OCI-LY7 (cell line): ENCODE data around the gene ALPL.

ENCODE experiments used
- EZH2phosphoT487 ChIP-seq: fragments of 200-600 bp; sonication (generic); IDR thresholded peaks from 2 replicates; pipeline ENCODE4 v1.6.1; 2018; ENCODE audit warnings: low read depth, borderline replicate concordance, mild to moderate bottlenecking, mixed run types, antibody characterized with exemption, low read length, moderate library complexity, mixed read lengths
- TF ChIP-seq, protein P1 (sequence below): fragments of 200-600 bp; sonication (generic); conservative IDR thresholded peaks from 2 replicates; pipeline ENCODE4 v1.5.1; 2014; ENCODE audit warnings: mild to moderate bottlenecking, antibody characterized with exemption, low read length, moderate library complexity, mixed read lengths

- TF ChIP-seq, protein P1, sequence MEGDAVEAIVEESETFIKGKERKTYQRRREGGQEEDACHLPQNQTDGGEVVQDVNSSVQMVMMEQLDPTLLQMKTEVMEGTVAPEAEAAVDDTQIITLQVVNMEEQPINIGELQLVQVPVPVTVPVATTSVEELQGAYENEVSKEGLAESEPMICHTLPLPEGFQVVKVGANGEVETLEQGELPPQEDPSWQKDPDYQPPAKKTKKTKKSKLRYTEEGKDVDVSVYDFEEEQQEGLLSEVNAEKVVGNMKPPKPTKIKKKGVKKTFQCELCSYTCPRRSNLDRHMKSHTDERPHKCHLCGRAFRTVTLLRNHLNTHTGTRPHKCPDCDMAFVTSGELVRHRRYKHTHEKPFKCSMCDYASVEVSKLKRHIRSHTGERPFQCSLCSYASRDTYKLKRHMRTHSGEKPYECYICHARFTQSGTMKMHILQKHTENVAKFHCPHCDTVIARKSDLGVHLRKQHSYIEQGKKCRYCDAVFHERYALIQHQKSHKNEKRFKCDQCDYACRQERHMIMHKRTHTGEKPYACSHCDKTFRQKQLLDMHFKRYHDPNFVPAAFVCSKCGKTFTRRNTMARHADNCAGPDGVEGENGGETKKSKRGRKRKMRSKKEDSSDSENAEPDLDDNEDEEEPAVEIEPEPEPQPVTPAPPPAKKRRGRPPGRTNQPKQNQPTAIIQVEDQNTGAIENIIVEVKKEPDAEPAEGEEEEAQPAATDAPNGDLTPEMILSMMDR: no peak
- no peak for TF ChIP-seq EZH2phosphoT487
Measured at GRCh38 chr1:21586222-21586621, 77.0 kb downstream of the ALPL start.
